Activated gamma-delta T cell treated with Interleukin-2 at 50 U/mL for 16 hours (primary cell): ENCODE measurements around the gene PPP1R2C.

ENCODE experiments used
- DNase-seq: peaks from one replicate; pipeline ENCODE4 v3.0.0-alpha.2; 2020

Gene PPP1R2C

DNA sequence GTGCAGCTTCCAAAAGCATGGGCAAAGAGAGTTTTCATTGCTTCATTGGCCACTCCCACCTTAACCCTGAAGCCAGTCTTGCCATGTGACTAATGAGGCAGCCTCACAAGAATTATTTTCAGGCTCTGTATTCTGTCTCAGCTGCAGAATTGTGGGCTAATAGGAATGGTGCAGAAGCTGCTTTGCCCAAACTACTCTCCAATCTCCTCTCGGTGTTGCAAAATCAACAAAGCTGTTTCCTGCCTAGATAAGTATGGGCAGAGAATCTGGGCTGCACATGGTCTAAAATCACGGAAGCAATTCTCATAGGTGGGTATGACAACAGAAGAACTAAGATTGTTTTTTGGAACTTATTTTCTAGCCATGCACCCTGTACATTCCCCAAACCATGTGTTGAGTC is 31.4 kb downstream of the PPP1R2C start:
- DNase-seq, result no peak

- no peak for DNase-seq
Observed at GRCh38 chrX:42740456-42740855, 37.5 kb downstream of the PPP1R2C start.

- DNase-seq, result no peak
Observed at GRCh38 chrX:42739741-42740140, 38.2 kb downstream of the PPP1R2C start.

DNA sequence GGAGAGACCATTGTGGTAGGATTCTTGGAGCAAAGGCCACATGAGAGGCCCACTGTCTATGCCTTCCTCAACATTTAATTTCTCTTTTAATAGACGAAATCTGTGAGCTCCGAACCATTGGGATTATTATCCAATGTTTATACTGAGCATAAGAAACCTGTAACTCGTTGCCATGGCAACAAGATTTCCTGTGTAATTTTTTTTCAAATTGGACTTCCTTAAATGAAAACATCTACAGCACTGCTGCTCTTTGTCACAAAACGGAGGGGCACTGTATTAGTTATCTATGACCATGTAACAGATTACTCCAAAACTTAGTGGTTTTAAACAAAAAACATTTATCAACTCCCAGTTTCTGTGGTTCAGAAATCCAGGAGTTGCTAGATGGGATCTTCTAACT is 38.7 kb downstream of the PPP1R2C start:
- no peak for DNase-seq

DNA sequence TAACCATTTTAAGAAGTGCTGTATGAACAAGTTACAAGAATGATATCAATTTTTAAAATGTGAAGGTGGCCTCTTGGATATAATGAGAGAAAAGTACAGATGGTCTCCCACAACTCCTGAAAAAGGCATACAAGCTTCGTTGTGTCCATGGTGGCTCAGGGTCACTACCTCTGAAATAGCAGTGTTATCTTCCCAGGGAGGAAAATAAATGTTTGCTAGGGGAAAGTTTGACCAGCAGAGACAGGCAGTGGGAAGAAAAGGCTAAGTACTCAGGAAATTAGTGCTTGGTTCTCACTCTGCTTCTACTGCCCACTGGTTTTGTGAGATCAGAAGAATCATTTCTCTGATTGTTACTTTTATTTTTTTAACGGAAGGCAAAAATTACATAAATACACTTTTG is 39.4 kb downstream of the PPP1R2C start:
- DNase-seq, result no peak

- no peak for DNase-seq
Observed at GRCh38 chrX:42735250-42735649, 42.7 kb downstream of the PPP1R2C start.

DNA sequence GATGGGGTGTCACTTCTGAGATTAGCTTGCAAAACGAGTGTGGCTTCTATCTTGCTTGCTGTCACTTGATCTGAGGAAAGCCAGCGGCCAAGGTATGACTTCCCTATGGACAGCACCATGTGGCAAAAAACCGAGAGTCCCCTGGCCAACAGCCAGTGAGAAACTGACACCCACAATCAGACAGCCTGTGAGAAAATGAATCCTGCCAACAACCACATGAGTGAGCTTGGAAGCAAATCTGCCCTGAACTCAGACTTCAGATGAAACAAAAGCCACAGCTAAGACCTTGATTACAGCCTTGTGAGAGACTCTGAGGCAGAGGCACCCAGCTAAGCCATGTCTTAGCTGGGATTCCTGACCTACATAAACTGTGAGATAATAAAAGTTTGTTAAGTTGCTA is 45.5 kb downstream of the PPP1R2C start:
- DNase-seq, result no peak
